Fibroblast of pulmonary artery (primary cell): ENCODE results near the gene NKAIN4.
"Not testable (repeated sequence)": the region's sequence is repeated elsewhere in the genome, so short reads cannot be mapped to it uniquely, and the experiment has no call there.

Experiments used
- DNase-seq: peaks from one replicate; pipeline ENCODE4 v3.0.0-alpha.2; 2010; ENCODE audit warnings: low read depth
- H3K4me3 ChIP-seq: replicated peaks from 2 replicates; pipeline ENCODE4 v1.5.1; 2011; ENCODE audit warnings: low read depth, mild to moderate bottlenecking, control low read depth, low read length, moderate library complexity
- TF ChIP-seq, protein P1 (sequence below): IDR thresholded peaks from 2 replicates; pipeline ENCODE4 v1.5.1; 2011; ENCODE audit warnings: mild to moderate bottlenecking, control low read depth, low read length, inconsistent platforms; ENCODE audit errors: missing control alignments

NKAIN4 gene

GRCh38 chr20:63253438-63254231 lies 628 bp downstream of the NKAIN4 start:
- TF ChIP-seq, protein P1, sequence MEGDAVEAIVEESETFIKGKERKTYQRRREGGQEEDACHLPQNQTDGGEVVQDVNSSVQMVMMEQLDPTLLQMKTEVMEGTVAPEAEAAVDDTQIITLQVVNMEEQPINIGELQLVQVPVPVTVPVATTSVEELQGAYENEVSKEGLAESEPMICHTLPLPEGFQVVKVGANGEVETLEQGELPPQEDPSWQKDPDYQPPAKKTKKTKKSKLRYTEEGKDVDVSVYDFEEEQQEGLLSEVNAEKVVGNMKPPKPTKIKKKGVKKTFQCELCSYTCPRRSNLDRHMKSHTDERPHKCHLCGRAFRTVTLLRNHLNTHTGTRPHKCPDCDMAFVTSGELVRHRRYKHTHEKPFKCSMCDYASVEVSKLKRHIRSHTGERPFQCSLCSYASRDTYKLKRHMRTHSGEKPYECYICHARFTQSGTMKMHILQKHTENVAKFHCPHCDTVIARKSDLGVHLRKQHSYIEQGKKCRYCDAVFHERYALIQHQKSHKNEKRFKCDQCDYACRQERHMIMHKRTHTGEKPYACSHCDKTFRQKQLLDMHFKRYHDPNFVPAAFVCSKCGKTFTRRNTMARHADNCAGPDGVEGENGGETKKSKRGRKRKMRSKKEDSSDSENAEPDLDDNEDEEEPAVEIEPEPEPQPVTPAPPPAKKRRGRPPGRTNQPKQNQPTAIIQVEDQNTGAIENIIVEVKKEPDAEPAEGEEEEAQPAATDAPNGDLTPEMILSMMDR, result no peak
- DNase-seq, result no peak
- H3K4me3 ChIP-seq, result no peak overlapping the region

DNA sequence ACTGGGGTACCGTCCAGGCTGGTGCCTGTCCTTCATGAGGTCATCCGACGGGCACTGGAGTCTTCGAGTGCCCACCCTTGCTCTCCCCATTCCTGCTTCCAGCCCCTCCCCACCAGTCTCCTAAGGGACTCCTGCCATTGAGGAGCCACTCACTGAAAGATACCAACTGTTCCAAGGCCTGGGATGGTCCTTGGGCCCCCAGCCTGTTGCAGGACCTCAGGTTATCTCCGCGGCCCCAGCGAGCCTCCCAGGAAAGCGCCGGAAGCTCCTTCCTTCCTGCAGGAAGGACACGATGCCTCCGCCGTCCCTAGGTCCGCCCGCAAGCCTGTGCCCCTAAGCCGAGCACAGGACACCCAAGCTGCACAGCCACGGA lies 1.2 kb downstream of the NKAIN4 start:
- TF ChIP-seq, protein P1, result no peak
- no peak for DNase-seq
- H3K4me3 ChIP-seq, result no peak overlapping the region

GRCh38 chr20:63252284-63252711 lies 2.0 kb downstream of the NKAIN4 start:
- no peak overlapping the region for H3K4me3 ChIP-seq
- no peak for DNase-seq
- TF ChIP-seq, protein P1, result no peak

DNA sequence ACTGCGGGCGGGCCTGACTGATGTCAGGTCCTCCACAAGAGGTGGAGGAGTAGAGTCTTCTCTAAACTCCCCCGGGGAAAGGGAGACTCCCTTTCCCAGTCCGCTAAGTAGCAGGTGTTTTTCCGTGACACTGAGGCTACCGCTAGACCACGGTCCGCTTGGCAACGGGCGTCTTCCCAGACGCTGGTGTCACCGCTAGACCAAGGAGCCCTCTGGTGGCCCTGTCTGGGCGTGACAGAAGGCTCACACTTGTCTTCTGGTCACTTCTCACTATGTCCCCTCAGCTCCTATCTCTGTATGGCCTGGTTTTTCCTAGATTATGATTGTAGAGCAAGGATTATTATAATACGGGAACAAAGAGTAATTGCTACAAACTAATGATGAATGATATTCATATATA lies 2.9 kb downstream of the NKAIN4 start:
- not testable (repeated sequence) for DNase-seq, H3K4me3 ChIP-seq

GRCh38 chr20:63249891-63250290 lies 4.4 kb downstream of the NKAIN4 start:
- DNase-seq, result no peak
- TF ChIP-seq, protein P1, result no peak
- H3K4me3 ChIP-seq, result no peak overlapping the region

DNA sequence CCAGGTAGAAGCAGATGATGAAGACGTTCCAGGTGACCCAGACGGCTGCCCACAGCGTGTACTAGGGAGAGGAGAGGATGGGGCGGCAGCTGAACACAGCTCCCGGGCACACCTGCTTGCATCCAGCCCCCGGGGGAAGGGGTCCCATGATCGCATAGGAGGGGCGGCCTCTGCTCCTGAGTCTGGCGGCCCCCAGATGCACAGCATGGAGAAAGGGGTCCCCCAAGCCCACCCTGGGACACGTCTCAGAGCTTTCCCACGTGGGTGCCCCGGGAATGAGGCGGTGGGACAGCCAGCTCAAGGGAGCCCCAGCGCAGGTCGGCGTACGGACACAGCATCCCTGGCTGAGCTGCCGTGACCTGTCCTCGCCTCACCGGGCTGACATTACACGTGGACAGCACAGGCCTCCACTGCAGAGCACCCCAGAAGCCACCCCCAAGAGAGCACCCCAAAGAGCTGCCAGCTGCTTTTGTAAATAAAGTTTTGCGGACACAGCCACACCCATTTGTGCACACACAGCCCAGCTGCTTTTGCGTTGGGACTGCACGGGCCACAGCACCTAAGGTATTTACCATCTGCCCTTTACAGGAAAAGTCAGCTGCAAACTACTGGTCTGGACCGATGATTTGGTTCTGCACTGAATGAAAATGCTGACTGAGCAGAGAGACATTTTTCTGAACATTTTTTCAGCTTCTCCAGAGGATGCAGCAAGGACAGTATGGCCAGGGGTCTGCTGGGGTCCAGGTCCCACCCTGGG lies 5.2 kb downstream of the NKAIN4 start:
- TF ChIP-seq, protein P1, result no peak
- H3K4me3 ChIP-seq, result no peak overlapping the region
- no peak for DNase-seq

DNA sequence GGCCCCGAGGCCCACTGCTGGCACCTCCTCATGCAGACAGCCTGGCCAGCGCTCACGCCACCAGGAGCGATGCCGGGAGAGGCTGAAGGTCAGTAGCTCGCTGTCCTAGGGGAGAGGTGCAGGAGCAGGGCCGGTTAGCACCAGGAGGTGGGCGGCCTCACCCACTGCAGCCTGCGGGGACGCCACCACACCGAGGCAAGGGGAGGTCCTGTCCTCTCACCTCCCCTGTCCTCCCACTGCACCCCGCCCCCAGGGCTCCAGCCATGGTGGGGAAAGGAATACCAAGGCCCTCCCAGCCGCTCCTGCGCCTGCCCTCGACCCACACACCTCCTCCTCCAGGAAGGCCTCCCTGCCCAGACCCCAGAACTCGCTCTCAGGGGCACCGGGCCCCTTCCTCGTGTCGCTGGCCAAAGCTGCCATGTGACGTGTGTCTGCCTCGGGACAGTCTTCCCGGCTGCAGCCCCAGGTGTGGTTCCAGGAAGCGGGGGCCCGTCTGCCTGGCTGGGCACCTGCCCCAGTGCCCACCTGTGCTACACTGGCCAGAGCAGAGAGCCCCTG lies 6.5 kb downstream of the NKAIN4 start:
- TF ChIP-seq, protein P1, result no peak
- H3K4me3 ChIP-seq, result no peak overlapping the region
- no peak for DNase-seq
